Mesenchymal stem cell (in vitro differentiated cells and primary cell): Measurements from ENCODE around the gene C19orf25.
A peak's percentile ranks its signal among the peaks of the same experiment; 100 is the strongest.

Experiments
- DNase-seq: peaks from one replicate; pipeline ENCODE4 v3.0.0-alpha.2; 2013
- H2AFZ ChIP-seq: one replicate; pipeline ENCODE4 v1.6.1; 2013; ENCODE audit warnings: low read depth, mild to moderate bottlenecking, control low read depth, inconsistent platforms, low read length, moderate library complexity
- H2AK5ac ChIP-seq: 2 replicates; pipeline ENCODE4 v1.6.1; 2013; ENCODE audit warnings: low read length, moderate library complexity, mild to moderate bottlenecking, inconsistent platforms; ENCODE audit not compliant: severe bottlenecking
- H2BK120ac ChIP-seq: one replicate; pipeline ENCODE4 v1.6.1; 2013; ENCODE audit warnings: low read depth, mild to moderate bottlenecking, inconsistent platforms, low read length, moderate library complexity
- H2BK12ac ChIP-seq, 2 experiments: one replicate each; pipeline ENCODE4 v1.6.1; 2013; ENCODE audit warnings: inconsistent platforms in 2 of 2, low read length in 2 of 2, mild to moderate bottlenecking in 2 of 2, moderate library complexity in 2 of 2, control low read depth in 1 of 2
- H2BK15ac ChIP-seq: one replicate; pipeline ENCODE4 v1.6.1; 2013; ENCODE audit warnings: mild to moderate bottlenecking, low read depth, inconsistent platforms; ENCODE audit not compliant: poor library complexity, severe bottlenecking
- H2BK5ac ChIP-seq: 2 replicates; pipeline ENCODE4 v1.6.1; 2013; ENCODE audit warnings: low read depth, mild to moderate bottlenecking, low read length, control low read depth, inconsistent platforms; ENCODE audit not compliant: poor library complexity, severe bottlenecking
- H3K14ac ChIP-seq, 2 experiments: one replicate each; pipeline ENCODE4 v1.6.1; 2013; ENCODE audit warnings: inconsistent platforms in 2 of 2, low read length in 2 of 2, control low read depth in 1 of 2, mild to moderate bottlenecking in 1 of 2, moderate library complexity in 1 of 2
- H3K18ac ChIP-seq, 2 experiments: one replicate each; pipeline ENCODE4 v1.6.1; 2013; ENCODE audit warnings: inconsistent platforms in 2 of 2, low read length in 2 of 2, control low read depth in 1 of 2, low read depth in 1 of 2, mild to moderate bottlenecking in 1 of 2
- H3K23ac ChIP-seq, 2 experiments: one replicate each; pipeline ENCODE4 v1.6.1; 2013; ENCODE audit warnings: inconsistent platforms in 2 of 2, low read length in 2 of 2, mild to moderate bottlenecking in 2 of 2, moderate library complexity in 2 of 2, control low read depth in 1 of 2
- H3K27ac ChIP-seq: 2 replicates; pipeline ENCODE4 v1.5.1; 2013; ENCODE audit warnings: mild to moderate bottlenecking, moderate library complexity, low read length, control low read depth, inconsistent platforms; ENCODE audit not compliant: poor library complexity, severe bottlenecking
- H3K27me3 ChIP-seq, 2 experiments: 2 replicates each; pipeline versions ENCODE4 v1.6.1 to v1.7.0; 2013; ENCODE audit warnings: low read length in 2 of 2, mild to moderate bottlenecking in 2 of 2, moderate library complexity in 2 of 2, control low read depth in 1 of 2, inconsistent platforms in 1 of 2; ENCODE audit not compliant: control insufficient read depth in 1 of 2, insufficient read depth in 1 of 2
- H3K36me3 ChIP-seq, 2 experiments: 2 replicates each; pipeline versions ENCODE4 v1.6.1 to v1.7.0; 2013; ENCODE audit warnings: low read length in 2 of 2, control low read depth in 1 of 2, inconsistent platforms in 1 of 2, low read depth in 1 of 2, mild to moderate bottlenecking in 1 of 2; ENCODE audit not compliant: insufficient read depth in 2 of 2, control insufficient read depth in 1 of 2
- H3K4ac ChIP-seq, 2 experiments: one replicate each; pipeline ENCODE4 v1.6.1; 2013; ENCODE audit warnings: inconsistent platforms in 2 of 2, low read length in 2 of 2, mild to moderate bottlenecking in 2 of 2, moderate library complexity in 2 of 2, control low read depth in 1 of 2, low read depth in 1 of 2
- H3K4me1 ChIP-seq: 2 replicates; pipeline ENCODE4 v1.6.1; 2013; ENCODE audit warnings: low read depth, low read length, control low read depth; ENCODE audit not compliant: control insufficient read depth, insufficient read depth
- H3K4me2 ChIP-seq: 2 replicates; pipeline ENCODE4 v1.6.1; 2013; ENCODE audit warnings: low read length, mild to moderate bottlenecking, inconsistent platforms; ENCODE audit not compliant: poor library complexity, severe bottlenecking
- H3K4me3 ChIP-seq, 2 experiments: 2 replicates each; pipeline versions ENCODE4 v1.5.1 to v1.7.0; 2013; ENCODE audit warnings: low read length in 2 of 2, mild to moderate bottlenecking in 2 of 2, control low read depth in 1 of 2, low read depth in 1 of 2; ENCODE audit not compliant: insufficient read depth in 1 of 2
- H3K79me1 ChIP-seq: replicated peaks from 2 replicates; pipeline ENCODE4 v1.6.1; 2013; ENCODE audit warnings: mild to moderate bottlenecking, control low read depth, low read length, inconsistent platforms; ENCODE audit not compliant: poor library complexity, severe bottlenecking
- H3K9ac ChIP-seq: 2 replicates; pipeline ENCODE4 v1.7.0; 2013; ENCODE audit warnings: mild to moderate bottlenecking, low read length, moderate library complexity
- H3K9me3 ChIP-seq: 2 replicates; pipeline ENCODE4 v1.7.0; 2013; ENCODE audit warnings: mild to moderate bottlenecking, low read length; ENCODE audit not compliant: control insufficient read depth
- H4K8ac ChIP-seq: one replicate; pipeline ENCODE4 v1.6.1; 2013; ENCODE audit warnings: inconsistent platforms, mild to moderate bottlenecking, low read length, moderate library complexity
- H4K91ac ChIP-seq: one replicate; pipeline ENCODE4 v1.6.1; 2013; ENCODE audit warnings: mild to moderate bottlenecking, low read length, inconsistent platforms
- WGBS: methylation state at CpG from one replicate; pipeline ENCODE4 v1.1.7; 2013; ENCODE audit warnings: mixed read lengths; 5-methylcytosine and 5-hydroxymethylcytosine counted together

Gene C19orf25

GRCh38 chr19:1503925-1504773 is 25.1 kb upstream of the C19orf25 start:
- no peak overlapping the region for H3K14ac ChIP-seq
- no peak overlapping the region for H3K23ac ChIP-seq
- H3K9ac ChIP-seq: no peak overlapping the region
- no peak overlapping the region for H3K27ac ChIP-seq
- no peak overlapping the region for H3K4me3 ChIP-seq
- no peak overlapping the region for H2BK5ac ChIP-seq
- H2AFZ ChIP-seq: no peak overlapping the region
- no peak overlapping the region for H2BK120ac ChIP-seq
- H3K4ac ChIP-seq: no peak overlapping the region
- no peak overlapping the region for H3K4me2 ChIP-seq
- no peak overlapping the region for H2AK5ac ChIP-seq
- H4K8ac ChIP-seq: peak overlapping the region; percentile 29
- no peak for DNase-seq
- H3K4me1 ChIP-seq: peaks cover 25% of the 10 kb centered on the region
- 73% methylated on average over 17 of the region's 23 CpGs for WGBS
- no peaks in the 10 kb centered on the region for H3K9me3 ChIP-seq
- H3K18ac ChIP-seq: no peak overlapping the region
- H2BK15ac ChIP-seq: peak overlapping the region; percentile 36
- no peaks in the 10 kb centered on the region for H3K79me1 ChIP-seq
- H2BK12ac ChIP-seq: no peak overlapping the region
- peak overlapping the region; percentile 30 for H4K91ac ChIP-seq
- H3K27me3 ChIP-seq: peaks cover 16 to 48% of the 10 kb centered on the region in 2 experiments
- H3K36me3 ChIP-seq: peaks cover 0 to 6% of the 10 kb centered on the region in 2 experiments

- Histone ChIP-seq H3K23ac (no peak overlapping the region), H2AK5ac (no peak overlapping the region), H3K9me3 (no peaks in the 10 kb centered on the region), H3K9ac (no peak overlapping the region), H3K79me1 (no peaks in the 10 kb centered on the region), H3K18ac (no peak overlapping the region), H3K4ac (no peak overlapping the region), H3K14ac (no peak overlapping the region), H3K27me3 (peaks cover 16 to 48% of the 10 kb centered on the region in 2 experiments), H3K4me1 (peaks cover 23% of the 10 kb centered on the region), H3K36me3 (peaks cover 0 to 6% of the 10 kb centered on the region in 2 experiments), H3K4me2 (no peak overlapping the region), H2BK5ac (no peak overlapping the region), H2BK12ac (no peak overlapping the region), H3K4me3 (peak overlapping the region in 1 of 2 experiments; percentile 33), H4K91ac (peak overlapping the region; percentile 30), H2AFZ (no peak overlapping the region), H2BK15ac (peak overlapping the region; percentile 36), H4K8ac (peak overlapping the region; percentile 71), H3K27ac (no peak overlapping the region), H2BK120ac (no peak overlapping the region)
- DNase-seq: no peak
- WGBS: 24% methylated on average over 48 of the region's 49 CpGs
Measured at GRCh38 chr19:1503089-1503924, 24.3 kb upstream of the C19orf25 start.

- no peaks in the 10 kb centered on the region for H3K9me3 ChIP-seq
- no peak overlapping the region for H3K27ac ChIP-seq
- peaks cover 19% of the 10 kb centered on the region for H3K4me1 ChIP-seq
- H3K36me3 ChIP-seq: peaks cover 0 to 6% of the 10 kb centered on the region in 2 experiments
- no peak overlapping the region for H2BK120ac ChIP-seq
- no peak overlapping the region for H3K4ac ChIP-seq
- no peak overlapping the region for H4K91ac ChIP-seq
- no peak for DNase-seq
- 77% methylated on average over 11 of the region's 14 CpGs for WGBS
- no peak overlapping the region for H3K23ac ChIP-seq
- H2BK12ac ChIP-seq: no peak overlapping the region
- H3K9ac ChIP-seq: no peak overlapping the region
- peaks cover 16 to 48% of the 10 kb centered on the region in 2 experiments for H3K27me3 ChIP-seq
- H2AK5ac ChIP-seq: no peak overlapping the region
- H4K8ac ChIP-seq: no peak overlapping the region
- no peak overlapping the region for H2AFZ ChIP-seq
- H3K14ac ChIP-seq: no peak overlapping the region
- H3K79me1 ChIP-seq: no peaks in the 10 kb centered on the region
- no peak overlapping the region for H3K4me2 ChIP-seq
- no peak overlapping the region for H2BK15ac ChIP-seq
- H3K18ac ChIP-seq: no peak overlapping the region
- H2BK5ac ChIP-seq: no peak overlapping the region
- H3K4me3 ChIP-seq: no peak overlapping the region
Measured at GRCh38 chr19:1502433-1503088, 23.5 kb upstream of the C19orf25 start.
